ENCODE results near the gene PHGDH. TPM values are rescaled to one million over a fixed set of nuclear protein-coding genes. Genes with fewer than 3 reads are reported as not detected.

The PHGDH gene
- total and polyA plus RNA-seq, 2 of the 13 experiments (the other 11 are each of a cell fraction or from before 2014, with no cell fraction given) = 95.8 to 133 TPM

DNA sequence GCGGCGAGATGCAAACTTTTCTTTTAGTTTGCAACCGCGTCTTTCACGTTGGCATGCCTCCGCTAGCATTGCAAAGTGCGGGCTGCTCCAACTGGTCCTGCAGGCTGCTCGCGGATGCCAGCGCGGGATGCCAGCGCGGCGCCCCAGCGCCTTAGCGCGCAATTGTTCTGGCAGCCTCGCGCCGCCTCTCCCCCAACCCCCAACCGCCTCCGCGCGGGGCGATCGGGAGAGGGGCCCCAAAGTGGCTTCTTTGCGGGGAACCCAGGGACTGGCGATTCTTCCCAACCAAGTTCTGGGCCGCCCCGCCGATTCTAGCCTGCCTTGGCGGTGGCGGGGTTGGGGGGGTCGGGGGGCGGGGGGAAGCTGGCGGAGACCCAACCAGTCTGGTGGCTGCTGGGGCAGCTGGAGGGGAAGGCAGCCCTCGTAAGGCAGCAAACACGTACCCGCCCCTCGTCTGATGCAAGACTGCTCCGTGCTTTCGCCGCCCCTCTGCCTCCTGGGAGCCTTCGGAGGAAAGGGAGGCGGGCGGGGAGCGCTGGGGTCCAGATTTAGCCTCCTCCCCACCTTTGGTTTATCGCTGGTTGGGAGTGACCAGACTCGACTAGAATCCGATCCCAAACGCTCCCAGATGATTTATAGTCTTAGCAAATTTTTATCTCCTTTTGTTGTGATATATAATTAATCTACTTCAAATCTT, 756 bp downstream of the PHGDH start (continued):
- TF ChIP-seq MED1 (CRISPR knock-in tag; IDR thresholded peaks at IDR 0.05) (peak; percentile 59), ZNF136 (CRISPR knock-in tag; IDR thresholded peaks at IDR 0.05; ENCODE audit: low read depth) (no peak), HNRNPUL1 (IDR thresholded peaks at IDR 0.05; ENCODE audit: low read depth, low read length) (no peak), ZKSCAN8 (CRISPR knock-in tag; IDR thresholded peaks at IDR 0.05; ENCODE audit: borderline replicate concordance) (no peak), SP5 (CRISPR knock-in tag; IDR thresholded peaks at IDR 0.05; ENCODE audit: borderline replicate concordance, low read depth) (peak; percentile 71; the same call in 1 of the 2 replicates), ZNF446 (CRISPR knock-in tag; IDR thresholded peaks at IDR 0.05) (no peak; the same call in 1 of the 2 replicates), ZNF296 (CRISPR knock-in tag; conservative IDR thresholded peaks at IDR 0.05) (no peak), ZFYVE20 (CRISPR knock-in tag; IDR thresholded peaks at IDR 0.05; ENCODE audit: borderline replicate concordance, low read depth) (no peak), ZNF44 (CRISPR knock-in tag; IDR thresholded peaks at IDR 0.05) (no peak), SMC3 (IDR thresholded peaks at IDR 0.05; ENCODE audit: low read length) (no peak), ARNT2 (CRISPR knock-in tag; IDR thresholded peaks at IDR 0.05; ENCODE audit: low read depth) (peak; percentile 51), BRD4 (CRISPR knock-in tag; IDR thresholded peaks at IDR 0.05) (no peak; the same call in 1 of the 2 replicates)
- TF ChIP-seq, protein P1, sequence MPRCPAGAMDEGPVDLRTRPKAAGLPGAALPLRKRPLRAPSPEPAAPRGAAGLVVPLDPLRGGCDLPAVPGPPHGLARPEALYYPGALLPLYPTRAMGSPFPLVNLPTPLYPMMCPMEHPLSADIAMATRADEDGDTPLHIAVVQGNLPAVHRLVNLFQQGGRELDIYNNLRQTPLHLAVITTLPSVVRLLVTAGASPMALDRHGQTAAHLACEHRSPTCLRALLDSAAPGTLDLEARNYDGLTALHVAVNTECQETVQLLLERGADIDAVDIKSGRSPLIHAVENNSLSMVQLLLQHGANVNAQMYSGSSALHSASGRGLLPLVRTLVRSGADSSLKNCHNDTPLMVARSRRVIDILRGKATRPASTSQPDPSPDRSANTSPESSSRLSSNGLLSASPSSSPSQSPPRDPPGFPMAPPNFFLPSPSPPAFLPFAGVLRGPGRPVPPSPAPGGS (CRISPR knock-in tag; IDR thresholded peaks at IDR 0.05) = no peak
- TF ChIP-seq, protein P2, sequence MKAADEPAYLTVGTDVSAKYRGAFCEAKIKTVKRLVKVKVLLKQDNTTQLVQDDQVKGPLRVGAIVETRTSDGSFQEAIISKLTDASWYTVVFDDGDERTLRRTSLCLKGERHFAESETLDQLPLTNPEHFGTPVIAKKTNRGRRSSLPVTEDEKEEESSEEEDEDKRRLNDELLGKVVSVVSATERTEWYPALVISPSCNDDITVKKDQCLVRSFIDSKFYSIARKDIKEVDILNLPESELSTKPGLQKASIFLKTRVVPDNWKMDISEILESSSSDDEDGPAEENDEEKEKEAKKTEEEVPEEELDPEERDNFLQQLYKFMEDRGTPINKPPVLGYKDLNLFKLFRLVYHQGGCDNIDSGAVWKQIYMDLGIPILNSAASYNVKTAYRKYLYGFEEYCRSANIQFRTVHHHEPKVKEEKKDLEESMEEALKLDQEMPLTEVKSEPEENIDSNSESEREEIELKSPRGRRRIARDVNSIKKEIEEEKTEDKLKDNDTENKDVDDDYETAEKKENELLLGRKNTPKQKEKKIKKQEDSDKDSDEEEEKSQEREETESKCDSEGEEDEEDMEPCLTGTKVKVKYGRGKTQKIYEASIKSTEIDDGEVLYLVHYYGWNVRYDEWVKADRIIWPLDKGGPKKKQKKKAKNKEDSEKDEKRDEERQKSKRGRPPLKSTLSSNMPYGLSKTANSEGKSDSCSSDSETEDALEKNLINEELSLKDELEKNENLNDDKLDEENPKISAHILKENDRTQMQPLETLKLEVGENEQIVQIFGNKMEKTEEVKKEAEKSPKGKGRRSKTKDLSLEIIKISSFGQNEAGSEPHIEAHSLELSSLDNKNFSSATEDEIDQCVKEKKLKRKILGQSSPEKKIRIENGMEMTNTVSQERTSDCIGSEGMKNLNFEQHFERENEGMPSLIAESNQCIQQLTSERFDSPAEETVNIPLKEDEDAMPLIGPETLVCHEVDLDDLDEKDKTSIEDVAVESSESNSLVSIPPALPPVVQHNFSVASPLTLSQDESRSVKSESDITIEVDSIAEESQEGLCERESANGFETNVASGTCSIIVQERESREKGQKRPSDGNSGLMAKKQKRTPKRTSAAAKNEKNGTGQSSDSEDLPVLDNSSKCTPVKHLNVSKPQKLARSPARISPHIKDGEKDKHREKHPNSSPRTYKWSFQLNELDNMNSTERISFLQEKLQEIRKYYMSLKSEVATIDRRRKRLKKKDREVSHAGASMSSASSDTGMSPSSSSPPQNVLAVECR (CRISPR knock-in tag; IDR thresholded peaks at IDR 0.05; ENCODE audit: borderline replicate concordance) = peak; percentile 66; the same call in 1 of the 2 replicates
- TF ChIP-seq, protein P3, sequence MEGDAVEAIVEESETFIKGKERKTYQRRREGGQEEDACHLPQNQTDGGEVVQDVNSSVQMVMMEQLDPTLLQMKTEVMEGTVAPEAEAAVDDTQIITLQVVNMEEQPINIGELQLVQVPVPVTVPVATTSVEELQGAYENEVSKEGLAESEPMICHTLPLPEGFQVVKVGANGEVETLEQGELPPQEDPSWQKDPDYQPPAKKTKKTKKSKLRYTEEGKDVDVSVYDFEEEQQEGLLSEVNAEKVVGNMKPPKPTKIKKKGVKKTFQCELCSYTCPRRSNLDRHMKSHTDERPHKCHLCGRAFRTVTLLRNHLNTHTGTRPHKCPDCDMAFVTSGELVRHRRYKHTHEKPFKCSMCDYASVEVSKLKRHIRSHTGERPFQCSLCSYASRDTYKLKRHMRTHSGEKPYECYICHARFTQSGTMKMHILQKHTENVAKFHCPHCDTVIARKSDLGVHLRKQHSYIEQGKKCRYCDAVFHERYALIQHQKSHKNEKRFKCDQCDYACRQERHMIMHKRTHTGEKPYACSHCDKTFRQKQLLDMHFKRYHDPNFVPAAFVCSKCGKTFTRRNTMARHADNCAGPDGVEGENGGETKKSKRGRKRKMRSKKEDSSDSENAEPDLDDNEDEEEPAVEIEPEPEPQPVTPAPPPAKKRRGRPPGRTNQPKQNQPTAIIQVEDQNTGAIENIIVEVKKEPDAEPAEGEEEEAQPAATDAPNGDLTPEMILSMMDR (CRISPR knock-in tag; IDR thresholded peaks at IDR 0.05) = no peak
- TF ChIP-seq, protein P4, sequence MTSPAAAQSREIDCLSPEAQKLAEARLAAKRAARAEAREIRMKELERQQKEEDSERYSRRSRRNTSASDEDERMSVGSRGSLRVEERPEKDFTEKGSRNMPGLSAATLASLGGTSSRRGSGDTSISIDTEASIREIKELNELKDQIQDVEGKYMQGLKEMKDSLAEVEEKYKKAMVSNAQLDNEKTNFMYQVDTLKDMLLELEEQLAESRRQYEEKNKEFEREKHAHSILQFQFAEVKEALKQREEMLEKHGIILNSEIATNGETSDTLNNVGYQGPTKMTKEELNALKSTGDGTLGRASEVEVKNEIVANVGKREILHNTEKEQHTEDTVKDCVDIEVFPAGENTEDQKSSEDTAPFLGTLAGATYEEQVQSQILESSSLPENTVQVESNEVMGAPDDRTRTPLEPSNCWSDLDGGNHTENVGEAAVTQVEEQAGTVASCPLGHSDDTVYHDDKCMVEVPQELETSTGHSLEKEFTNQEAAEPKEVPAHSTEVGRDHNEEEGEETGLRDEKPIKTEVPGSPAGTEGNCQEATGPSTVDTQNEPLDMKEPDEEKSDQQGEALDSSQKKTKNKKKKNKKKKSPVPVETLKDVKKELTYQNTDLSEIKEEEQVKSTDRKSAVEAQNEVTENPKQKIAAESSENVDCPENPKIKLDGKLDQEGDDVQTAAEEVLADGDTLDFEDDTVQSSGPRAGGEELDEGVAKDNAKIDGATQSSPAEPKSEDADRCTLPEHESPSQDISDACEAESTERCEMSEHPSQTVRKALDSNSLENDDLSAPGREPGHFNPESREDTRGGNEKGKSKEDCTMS (CRISPR knock-in tag; conservative IDR thresholded peaks at IDR 0.05) = no peak

All from HepG2 (cell line).